ENCODE data around the gene UHRF2. TPM values are rescaled to one million over a fixed set of nuclear protein-coding genes. Genes with fewer than 3 reads are reported as not detected.
"Not testable (repeated sequence)": the region's sequence is repeated elsewhere in the genome, so short reads cannot be mapped to it uniquely, and the experiment has no call there.

UHRF2 gene
- polyA plus RNA-seq, 6 donors from 2014 or later, result 7.2 to 52.4 (median 23.6) TPM

DNA sequence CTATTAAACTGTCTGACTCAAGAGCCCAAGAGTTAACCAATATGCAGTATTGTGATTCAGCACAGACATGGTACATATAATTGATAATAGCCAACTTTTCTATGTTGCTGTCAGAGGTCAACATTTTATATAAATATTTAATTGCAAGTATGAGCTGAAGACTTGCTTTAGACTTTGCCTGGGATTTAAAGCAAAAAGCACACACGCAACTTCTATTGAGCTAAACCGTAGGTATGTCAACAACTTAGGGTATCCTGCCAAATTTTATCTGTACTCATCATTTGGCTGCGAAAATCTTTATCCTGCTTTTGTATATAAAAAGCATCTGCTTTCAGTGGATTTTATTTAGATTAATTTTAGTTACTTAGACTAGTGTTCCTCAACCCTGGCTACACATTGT, 27.4 kb downstream of the UHRF2 start:
- Mint-ChIP-seq H3K27me3 (no peaks in the 10 kb centered on the region), H3K9me3 (no peaks in the 10 kb centered on the region), H3K4me3 (no peak overlapping the region), H3K36me3 (peaks cover 0 to 5% of the 10 kb centered on the region in 2 donors), H3K4me1 (peaks cover 45 to 82% (median 58%) of the 10 kb centered on the region in 3 donors), H3K27ac (peak overlapping the region in 2 of 6 donors; percentile 26 to 55)
- ATAC-seq (ENCODE audit: low read depth in 2 of 2), result no peak
- DNase-seq, result no peak

DNA sequence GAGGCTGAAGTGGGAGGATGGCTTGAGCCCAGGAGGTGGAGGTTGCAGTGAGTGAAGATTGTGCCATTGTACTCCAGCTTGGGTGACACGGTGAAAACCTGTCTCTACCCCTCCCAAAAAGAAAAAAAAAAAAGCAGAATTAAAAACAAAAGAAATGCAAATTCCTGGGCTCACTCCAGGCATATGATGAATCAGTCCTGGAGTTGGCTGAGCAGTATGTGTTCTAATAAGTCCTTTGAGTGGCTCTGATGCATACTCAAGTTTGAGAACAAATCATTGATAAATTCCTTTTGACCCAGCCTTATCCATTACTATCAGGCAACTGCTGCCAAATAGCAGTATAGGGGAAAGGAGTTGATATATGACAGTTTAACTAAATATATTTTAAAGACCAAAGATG, 28.3 kb downstream of the UHRF2 start:
- DNase-seq (no peak), ATAC-seq (ENCODE audit: low read depth in 2 of 2) (no peak)
- peaks cover 0 to 5% of the 10 kb centered on the region in 2 donors for H3K36me3 Mint-ChIP-seq
- no peaks in the 10 kb centered on the region for H3K27me3 Mint-ChIP-seq
- H3K27ac Mint-ChIP-seq, result peak overlapping the region in 1 of 6 donors; percentile 55
- no peaks in the 10 kb centered on the region for H3K9me3 Mint-ChIP-seq
- peaks cover 49 to 82% (median 61%) of the 10 kb centered on the region in 3 donors for H3K4me1 Mint-ChIP-seq
- no peak overlapping the region for H3K4me3 Mint-ChIP-seq

DNA sequence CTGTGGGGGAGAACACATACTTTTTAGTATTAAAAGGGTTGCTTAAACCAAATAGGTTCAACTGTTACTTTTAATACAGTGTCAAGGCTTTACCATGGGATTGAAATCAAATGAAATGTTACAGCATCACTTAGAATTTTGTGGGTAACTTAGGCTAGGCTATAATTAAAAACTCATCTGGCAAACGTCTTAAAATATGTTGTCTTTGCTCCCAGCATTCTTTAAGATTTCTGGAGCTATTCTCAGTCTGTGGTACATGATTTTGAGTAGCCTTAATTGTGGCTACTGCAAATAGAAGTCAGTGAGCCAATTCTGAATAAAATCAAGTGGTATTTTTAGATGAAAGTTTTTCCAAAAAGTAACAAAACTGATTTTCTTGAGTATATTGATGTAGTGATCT, 30.7 kb downstream of the UHRF2 start:
- Mint-ChIP-seq H3K4me1 (peaks cover 57 to 86% (median 67%) of the 10 kb centered on the region in 3 donors), H3K27me3 (no peaks in the 10 kb centered on the region), H3K4me3 (peak overlapping the region in 2 of 8 donors; percentile 2), H3K27ac (peak overlapping the region in 5 of 6 donors; percentile 1 to 79 (median 63)), H3K36me3 (no peaks in the 10 kb centered on the region), H3K9me3 (no peaks in the 10 kb centered on the region)
- ATAC-seq (ENCODE audit: low read depth in 2 of 2) (no peak), DNase-seq (no peak)

DNA sequence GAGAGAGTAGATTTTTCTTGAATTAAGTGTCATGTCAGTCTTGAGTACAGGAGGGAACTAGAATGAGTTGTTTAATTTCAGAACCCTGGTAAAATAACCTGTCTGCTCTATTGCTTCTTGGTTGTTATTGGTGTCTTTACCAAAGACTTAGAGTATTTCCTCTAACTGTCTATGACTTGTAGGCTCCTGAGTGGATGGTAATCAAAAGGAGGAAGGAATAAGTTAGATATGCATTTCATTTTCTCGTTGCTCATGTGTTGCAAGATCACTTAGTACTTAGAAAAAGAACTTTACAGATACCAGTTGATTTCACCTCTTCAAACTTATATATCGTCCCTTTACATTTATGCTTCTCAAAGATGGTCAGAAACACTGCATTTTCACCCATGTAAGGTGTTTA, 31.1 kb downstream of the UHRF2 start:
- no peaks in the 10 kb centered on the region for H3K9me3 Mint-ChIP-seq
- DNase-seq, result no peak
- peaks cover 58 to 87% (median 69%) of the 10 kb centered on the region in 3 donors for H3K4me1 Mint-ChIP-seq
- H3K27me3 Mint-ChIP-seq, result no peaks in the 10 kb centered on the region
- peak overlapping the region; percentile 1 to 79 (median 66) for H3K27ac Mint-ChIP-seq
- H3K36me3 Mint-ChIP-seq, result no peaks in the 10 kb centered on the region
- peak; percentile 38 to 40 for ATAC-seq (ENCODE audit: low read depth in 2 of 2)
- peak overlapping the region in 3 of 8 donors; percentile 2 to 58 (median 36) for H3K4me3 Mint-ChIP-seq

DNA sequence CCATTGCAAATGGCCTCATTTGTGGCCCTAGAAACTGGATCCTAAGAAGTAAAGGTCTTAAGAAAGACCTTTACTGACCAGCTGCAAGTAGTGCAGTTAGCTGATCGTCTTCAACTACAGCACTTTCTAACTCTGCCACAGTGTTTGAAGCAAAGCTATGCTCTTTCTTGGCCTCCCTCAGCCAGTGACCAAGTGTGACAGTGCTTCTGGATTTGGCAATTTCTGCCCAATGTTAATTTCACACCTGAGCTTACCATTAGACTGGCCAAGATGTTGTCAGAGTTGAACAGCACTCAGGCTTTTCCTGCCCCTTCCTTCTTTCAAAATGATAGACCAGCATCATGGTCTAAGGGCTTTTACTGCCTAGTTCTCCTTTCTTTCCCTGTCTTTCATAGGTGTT, 36.1 kb downstream of the UHRF2 start:
- no peaks in the 10 kb centered on the region for H3K27me3 Mint-ChIP-seq
- ATAC-seq (ENCODE audit: low read depth in 2 of 2), result no peak
- H3K27ac Mint-ChIP-seq, result peak overlapping the region in 4 of 6 donors; percentile 12 to 52 (median 18)
- peak overlapping the region in 6 of 8 donors; percentile 13 to 76 (median 28) for H3K4me3 Mint-ChIP-seq
- no peak for DNase-seq
- peaks cover 56 to 86% (median 84%) of the 10 kb centered on the region in 3 donors for H3K4me1 Mint-ChIP-seq
- H3K36me3 Mint-ChIP-seq, result peaks cover 0 to 3% of the 10 kb centered on the region in 2 donors
- no peaks in the 10 kb centered on the region for H3K9me3 Mint-ChIP-seq

DNA sequence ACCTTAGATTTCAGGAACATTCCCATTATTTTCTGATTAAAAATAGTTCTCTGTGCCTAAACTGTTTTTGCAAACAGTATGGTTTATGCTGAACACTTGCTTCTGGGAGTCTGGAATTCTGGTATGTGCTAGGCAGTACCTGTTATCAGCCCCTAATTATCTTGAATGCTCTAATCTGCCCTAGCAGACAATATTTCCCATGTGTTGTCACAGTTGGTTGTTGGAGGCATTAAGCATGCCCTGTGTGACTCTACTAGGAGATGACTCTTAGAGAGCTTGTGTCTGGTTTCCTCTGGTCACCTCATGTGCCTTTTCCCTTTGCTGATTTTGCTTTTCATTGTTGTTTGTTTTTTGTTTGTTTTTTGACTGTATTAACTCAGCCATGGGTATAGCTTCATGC, 36.6 kb downstream of the UHRF2 start:
- H3K4me3 Mint-ChIP-seq, result peak overlapping the region in 3 of 8 donors; percentile 11 to 54 (median 49)
- DNase-seq, result no peak
- peaks cover 0 to 2% (median 0%) of the 10 kb centered on the region in 7 donors for H3K9me3 Mint-ChIP-seq
- H3K27me3 Mint-ChIP-seq, result no peaks in the 10 kb centered on the region
- peak overlapping the region in 4 of 6 donors; percentile 24 to 53 (median 39) for H3K27ac Mint-ChIP-seq
- H3K36me3 Mint-ChIP-seq, result peaks cover 0 to 7% of the 10 kb centered on the region in 2 donors
- ATAC-seq (ENCODE audit: low read depth in 2 of 2), result no peak
- peaks cover 52 to 82% (median 80%) of the 10 kb centered on the region in 3 donors for H3K4me1 Mint-ChIP-seq

DNA sequence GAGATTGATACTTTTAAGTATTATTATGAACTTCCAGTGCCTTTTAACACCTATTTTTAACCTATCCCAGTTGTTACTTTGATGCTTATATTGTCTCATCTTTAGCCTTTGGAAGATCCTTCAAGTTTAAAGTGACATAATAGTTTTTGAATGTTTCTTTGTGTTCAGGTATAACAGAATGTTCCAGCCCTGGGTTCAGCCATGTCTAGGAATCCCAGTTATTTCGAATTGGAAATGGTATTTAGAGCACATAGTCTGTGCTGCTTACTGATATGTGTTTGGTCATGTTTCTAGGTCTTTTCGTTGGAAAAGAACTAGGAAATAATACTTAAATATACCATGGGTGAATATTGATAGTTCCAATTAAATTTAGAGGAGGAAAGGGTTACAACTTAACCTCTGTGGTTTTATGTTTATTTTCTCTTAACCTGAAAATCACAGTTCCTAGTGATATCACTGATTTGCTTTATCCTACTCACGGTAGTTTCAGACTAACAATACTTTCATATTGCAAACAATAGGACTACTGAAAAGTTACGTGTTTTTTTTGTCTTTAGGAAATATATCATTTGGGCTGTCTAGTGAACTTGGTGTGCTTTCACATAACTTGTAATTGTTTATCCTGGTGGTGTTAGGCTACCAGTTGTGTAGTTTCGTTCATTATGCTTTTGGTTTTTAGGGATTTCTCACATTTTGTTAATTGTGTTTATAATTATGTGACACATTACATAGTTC, 37.8 kb downstream of the UHRF2 start:
- no peak for ATAC-seq (ENCODE audit: low read depth in 2 of 2)
- H3K9me3 Mint-ChIP-seq, result peaks cover 0 to 8% (median 0%) of the 10 kb centered on the region in 7 donors
- peak overlapping the region in 2 of 6 donors; percentile 12 to 34 for H3K27ac Mint-ChIP-seq
- no peak for DNase-seq
- H3K27me3 Mint-ChIP-seq, result no peaks in the 10 kb centered on the region
- H3K36me3 Mint-ChIP-seq, result peaks cover 0 to 12% of the 10 kb centered on the region in 2 donors
- H3K4me1 Mint-ChIP-seq, result peaks cover 48 to 81% (median 72%) of the 10 kb centered on the region in 3 donors
- peak overlapping the region in 1 of 8 donors; percentile 25 for H3K4me3 Mint-ChIP-seq

DNA sequence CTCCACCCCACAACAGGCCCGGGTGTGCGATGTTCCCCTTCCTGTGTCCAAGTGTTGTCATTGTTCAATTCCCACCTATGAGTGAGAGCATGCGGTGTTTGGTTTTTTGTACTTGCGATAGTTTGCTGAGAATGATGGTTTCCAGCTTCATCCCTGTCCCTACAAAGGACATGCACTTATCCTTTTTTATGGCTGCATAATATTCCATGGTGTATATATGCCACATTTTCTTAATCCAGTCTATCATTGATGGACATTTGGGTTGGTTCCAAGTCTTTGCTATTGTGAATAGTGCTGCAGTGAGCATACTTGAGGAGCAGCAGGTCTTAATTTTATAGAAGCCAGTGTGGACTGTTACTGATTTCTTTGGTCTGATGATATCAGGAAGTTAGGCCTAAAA, 42.3 kb downstream of the UHRF2 start:
- H3K27ac Mint-ChIP-seq, H3K27me3 Mint-ChIP-seq: not testable (repeated sequence)
- H3K36me3 Mint-ChIP-seq, result peaks cover 9 to 26% of the 10 kb centered on the region in 2 donors

DNA sequence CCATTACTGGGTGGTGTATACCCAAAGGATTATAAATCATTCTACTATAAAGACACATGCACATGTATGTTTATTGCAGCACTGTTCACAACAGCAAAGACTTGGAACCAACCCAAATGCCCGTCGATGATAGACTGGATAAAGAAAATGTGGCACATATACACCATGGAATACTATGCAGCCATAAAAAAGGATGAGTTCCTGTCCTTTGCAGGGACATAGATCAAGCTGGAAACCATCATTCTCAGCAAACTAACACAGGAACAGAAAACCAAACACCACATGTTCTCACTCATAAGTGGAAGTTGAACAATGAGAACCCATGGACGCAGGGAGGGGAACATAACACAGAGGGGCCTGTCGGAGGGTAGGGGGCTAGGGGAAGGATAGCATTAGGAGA, 45.7 kb downstream of the UHRF2 start:
- H3K36me3 Mint-ChIP-seq, result peaks cover 9 to 26% of the 10 kb centered on the region in 2 donors
- H3K4me1 Mint-ChIP-seq, result peaks cover 21 to 42% (median 39%) of the 10 kb centered on the region in 3 donors
- ATAC-seq (ENCODE audit: low read depth in 2 of 2); DNase-seq; H3K4me3 Mint-ChIP-seq; H3K27me3 Mint-ChIP-seq: not testable (repeated sequence)
- peak overlapping the region in 2 of 6 donors; percentile 21 to 22 for H3K27ac Mint-ChIP-seq
- H3K9me3 Mint-ChIP-seq, result peaks cover 0 to 21% (median 9%) of the 10 kb centered on the region in 7 donors

More for the DNA sequence above, 42.3 kb downstream of the UHRF2 start:
- peaks cover 35 to 73% (median 64%) of the 10 kb centered on the region in 3 donors for H3K4me1 Mint-ChIP-seq
- peaks cover 0 to 21% (median 9%) of the 10 kb centered on the region in 7 donors for H3K9me3 Mint-ChIP-seq
- DNase-seq; H3K4me3 Mint-ChIP-seq; ATAC-seq (ENCODE audit: low read depth in 2 of 2): not testable (repeated sequence)

DNA sequence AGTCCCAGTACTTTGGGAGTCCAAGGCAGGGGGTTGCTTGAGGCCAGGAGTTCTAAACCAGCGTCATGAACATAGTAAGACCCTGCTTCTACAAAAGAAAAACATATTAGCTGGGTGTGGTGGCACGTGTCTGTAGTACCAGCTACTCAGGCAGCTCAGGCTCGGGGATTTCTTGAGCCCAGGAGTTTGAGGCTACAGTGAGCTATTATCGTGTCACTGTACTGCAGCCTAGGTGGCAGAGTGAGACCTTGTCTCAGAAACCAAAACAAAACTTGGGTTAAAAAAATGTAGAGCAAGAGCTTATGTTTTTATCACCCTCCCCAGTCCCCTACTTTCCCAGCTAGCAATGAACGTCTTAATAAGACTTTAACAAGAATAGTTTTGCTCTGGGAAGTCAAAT, 46.7 kb downstream of the UHRF2 start:
- H3K4me1 Mint-ChIP-seq, result peaks cover 21 to 42% (median 39%) of the 10 kb centered on the region in 3 donors

DNA sequence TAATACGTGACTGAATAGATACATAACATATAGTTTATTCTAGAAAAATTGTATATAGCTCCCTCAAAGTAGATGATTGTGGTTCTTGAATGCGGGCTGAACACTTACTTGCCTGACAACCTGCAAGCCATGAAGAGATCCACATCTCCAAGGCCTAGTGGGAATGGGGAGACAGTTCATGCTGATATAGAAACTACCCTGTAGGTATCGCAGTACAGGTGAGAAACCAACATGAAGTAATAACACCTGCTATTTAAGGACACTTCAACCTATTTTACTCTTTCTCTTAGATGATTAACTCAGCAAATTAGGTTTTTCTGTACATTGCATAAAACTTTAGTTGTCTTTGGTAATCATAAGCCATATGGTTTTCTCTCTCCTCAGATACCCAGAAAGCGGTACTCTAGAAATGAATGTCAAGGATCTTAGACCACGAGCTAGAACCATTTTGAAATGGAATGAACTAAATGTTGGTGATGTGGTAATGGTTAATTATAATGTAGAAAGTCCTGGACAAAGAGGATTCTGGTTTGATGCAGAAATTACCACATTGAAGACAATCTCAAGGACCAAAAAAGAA, 47.3 kb downstream of the UHRF2 start:
- DNase-seq, result no peak
- H3K4me1 Mint-ChIP-seq, result peaks cover 24 to 44% (median 44%) of the 10 kb centered on the region in 3 donors
- ATAC-seq (ENCODE audit: low read depth in 2 of 2), result no peak
- H3K27me3 Mint-ChIP-seq, result no peaks in the 10 kb centered on the region
- H3K27ac Mint-ChIP-seq, result no peak overlapping the region
- no peak overlapping the region for H3K4me3 Mint-ChIP-seq
- H3K9me3 Mint-ChIP-seq, result peaks cover 0 to 15% (median 9%) of the 10 kb centered on the region in 7 donors
- peaks cover 14 to 22% of the 10 kb centered on the region in 2 donors for H3K36me3 Mint-ChIP-seq

More for the DNA sequence above, 46.7 kb downstream of the UHRF2 start:
- Mint-ChIP-seq H3K27me3 (no peaks in the 10 kb centered on the region), H3K27ac (no peak overlapping the region), H3K4me3 (no peak overlapping the region), H3K9me3 (peaks cover 0 to 20% (median 9%) of the 10 kb centered on the region in 7 donors), H3K36me3 (peaks cover 9 to 19% of the 10 kb centered on the region in 2 donors)
- ATAC-seq (ENCODE audit: low read depth in 2 of 2), result no peak
- no peak for DNase-seq

DNA sequence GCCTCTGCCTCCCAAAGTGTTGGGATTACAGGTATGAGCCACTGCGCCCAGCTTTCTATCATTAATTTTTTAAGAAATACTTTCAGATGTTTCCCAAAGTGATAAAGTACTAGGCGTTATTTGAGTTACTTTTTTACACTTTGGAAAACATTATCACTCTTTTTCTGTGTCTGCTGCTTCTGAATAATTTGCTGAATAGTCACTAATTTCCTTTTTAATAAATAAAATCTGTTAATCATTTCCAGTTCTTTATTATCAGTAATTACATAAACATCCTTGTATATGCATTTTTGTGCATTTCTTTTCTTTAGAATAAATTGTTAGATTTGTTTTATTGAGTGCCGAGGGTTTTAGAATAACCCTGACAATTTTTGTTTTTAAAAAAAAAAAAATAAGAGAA, 48.6 kb downstream of the UHRF2 start:
- Mint-ChIP-seq H3K4me1 (peaks cover 21 to 39% (median 30%) of the 10 kb centered on the region in 3 donors), H3K4me3 (no peak overlapping the region), H3K36me3 (peaks cover 17 to 22% of the 10 kb centered on the region in 2 donors), H3K27me3 (no peaks in the 10 kb centered on the region), H3K27ac (no peak overlapping the region), H3K9me3 (peaks cover 0 to 12% (median 9%) of the 10 kb centered on the region in 7 donors)
- DNase-seq, result no peak
- no peak for ATAC-seq (ENCODE audit: low read depth in 2 of 2)

DNA sequence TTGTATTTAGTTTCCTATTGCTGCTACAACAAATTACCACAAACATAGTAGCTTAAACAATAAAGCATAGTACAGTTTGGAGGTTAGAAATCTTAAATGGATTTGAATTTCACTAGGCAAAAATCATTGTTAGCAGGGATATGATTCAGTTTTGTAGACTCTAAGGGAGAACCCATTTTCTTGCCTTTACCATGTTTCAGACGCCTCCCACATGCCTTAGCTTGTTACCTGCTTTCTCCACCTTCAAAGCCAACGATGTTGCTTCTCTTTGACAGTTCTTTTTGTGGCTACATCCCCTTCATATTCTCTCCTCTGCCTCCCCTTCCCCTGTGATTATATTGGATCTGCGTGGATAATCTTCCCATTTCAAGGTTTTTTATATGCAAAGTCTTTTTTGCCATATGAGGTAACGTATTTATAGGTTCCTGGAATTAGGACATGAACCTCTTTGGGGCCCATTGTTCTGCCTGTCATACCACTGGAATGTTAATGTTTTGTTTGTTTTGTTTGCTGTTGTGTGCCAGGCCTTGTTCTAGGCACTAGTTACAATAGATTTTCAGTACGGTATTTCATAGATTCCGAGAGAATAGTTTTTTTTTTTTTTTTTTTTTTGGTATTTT, 54.1 kb downstream of the UHRF2 start:
- H3K27me3 Mint-ChIP-seq, result no peaks in the 10 kb centered on the region
- H3K4me1 Mint-ChIP-seq, result peaks cover 9 to 14% (median 11%) of the 10 kb centered on the region in 3 donors
- H3K36me3 Mint-ChIP-seq, result peaks cover 9 to 16% of the 10 kb centered on the region in 2 donors
- H3K9me3 Mint-ChIP-seq, result no peaks in the 10 kb centered on the region
- ATAC-seq (ENCODE audit: low read depth in 2 of 2), result no peak
- H3K4me3 Mint-ChIP-seq, result no peak overlapping the region
- DNase-seq, result no peak
- H3K27ac Mint-ChIP-seq, result peak overlapping the region in 4 of 6 donors; percentile 2 to 61 (median 29)
